Endodermal cell (in vitro differentiated cells): ENCODE data around the gene PAIP2B. TPM values are rescaled to one million over a fixed set of nuclear protein-coding genes. Genes with fewer than 3 reads are reported as not detected.

Experiments used
- DNase-seq: peaks from one replicate; pipeline ENCODE4 v3.0.0-alpha.2; 2017
- H3K27ac ChIP-seq: 2 replicates; pipeline ENCODE4 v1.5.1; 2013; ENCODE audit warnings: mild to moderate bottlenecking, low read depth, low read length, moderate library complexity
- H3K27me3 ChIP-seq: 2 replicates; pipeline ENCODE4 v1.6.1; 2013; ENCODE audit warnings: mild to moderate bottlenecking, low read length, moderate library complexity; ENCODE audit not compliant: insufficient read depth, control insufficient read depth, poor library complexity, severe bottlenecking
- H3K36me3 ChIP-seq: 2 replicates; pipeline ENCODE4 v1.7.0; 2013; ENCODE audit warnings: mild to moderate bottlenecking, low read length, moderate library complexity; ENCODE audit not compliant: control insufficient read depth, insufficient read depth
- H3K4me1 ChIP-seq: one replicate; pipeline ENCODE4 v1.7.0; 2013; ENCODE audit warnings: low read length; ENCODE audit not compliant: control insufficient read depth, insufficient read depth
- H3K4me3 ChIP-seq: 2 replicates; pipeline ENCODE4 v1.5.1; 2013; ENCODE audit warnings: mild to moderate bottlenecking, low read length, moderate library complexity
- H3K9ac ChIP-seq: 2 replicates; pipeline ENCODE4 v1.6.1; 2013; ENCODE audit warnings: mild to moderate bottlenecking, low read length, moderate library complexity; ENCODE audit not compliant: poor library complexity, severe bottlenecking; ENCODE audit errors: extremely low read depth
- H3K9me3 ChIP-seq: 2 replicates; pipeline ENCODE4 v1.6.1; 2013; ENCODE audit warnings: mild to moderate bottlenecking, low read length, moderate library complexity; ENCODE audit not compliant: control insufficient read depth
- H3K27ac Mint-ChIP-seq: 2 replicates; pipeline ENCODE4 v1.8.0; 2020; ENCODE audit warnings: mixed read lengths
- H3K27me3 Mint-ChIP-seq: 2 replicates; pipeline ENCODE4 v1.8.0; 2021; ENCODE audit warnings: mild to moderate bottlenecking, mixed read lengths; ENCODE audit not compliant: insufficient read depth
- H3K36me3 Mint-ChIP-seq: 2 replicates; pipeline ENCODE4 v1.8.0; 2020; ENCODE audit warnings: low read depth, mixed read lengths
- H3K4me1 Mint-ChIP-seq: 2 replicates; pipeline ENCODE4 v1.8.0; 2020; ENCODE audit warnings: mixed read lengths
- H3K4me3 Mint-ChIP-seq: 2 replicates; pipeline ENCODE4 v1.8.0; 2020; ENCODE audit warnings: mild to moderate bottlenecking, moderate library complexity, mixed read lengths
- H3K9me3 Mint-ChIP-seq: 2 replicates; pipeline ENCODE4 v1.8.0; 2020; ENCODE audit warnings: mild to moderate bottlenecking, mixed read lengths
- CTCF ChIP-seq: fragments of 200-600 bp; sonication (generic); conservative IDR thresholded peaks from 2 replicates; pipeline ENCODE4 v1.5.0; 2021; ENCODE audit warnings: antibody characterized with exemption, mild to moderate bottlenecking
- WGBS, 2 experiments: methylation state at CpG; one replicate each; pipeline versions ENCODE4 v1.1.5 to v1.1.7; 2013; ENCODE audit warnings: missing lambda C conversion rate in 2 of 2, mixed read lengths in 1 of 2; ENCODE audit not compliant: insufficient coverage in 1 of 2, insufficient read length in 1 of 2; 5-methylcytosine and 5-hydroxymethylcytosine counted together
- total RNA-seq, 2 donors: library from RNA; stranded (reverse); fragmentation: NEBNext Ultra II Directional in 1 of 2; extraction: Animal tissue kit (Norgen Biotek cat#: 25700) in 1 of 2; gene quantifications; 2 replicates in 1 of 2; 3 replicates in 1 of 2; pipeline ENCODE4 v1.2.1, GENCODE V29; 2021

PAIP2B gene
- total RNA-seq, 2 donors from 2014 or later = 21.2 to 29.6 TPM

GRCh38 chr2:71212336-71212735 is 14.6 kb downstream of the PAIP2B start:
- Mint-ChIP-seq H3K27ac (no peak overlapping the region), H3K27me3 (no peaks in the 10 kb centered on the region), H3K36me3 (no peaks in the 10 kb centered on the region), H3K4me1 (no peaks in the 10 kb centered on the region), H3K4me3 (no peak overlapping the region), H3K9me3 (no peaks in the 10 kb centered on the region)
- 92% methylated on average over 2 of the region's 2 CpGs; no CpG with 5 or more reads in 1 of the 2 experiments for WGBS, 2 experiments
- H3K9ac ChIP-seq = no peak overlapping the region
- H3K4me3 ChIP-seq = no peak overlapping the region
- H3K36me3 ChIP-seq = no peaks in the 10 kb centered on the region
- no peak overlapping the region for H3K27ac ChIP-seq
- H3K4me1 ChIP-seq = no peaks in the 10 kb centered on the region
- no peak for DNase-seq
- TF ChIP-seq CTCF = no peak
- no peaks in the 10 kb centered on the region for H3K9me3 ChIP-seq
- peaks cover 10% of the 10 kb centered on the region for H3K27me3 ChIP-seq

- no peaks in the 10 kb centered on the region for H3K4me1 ChIP-seq
- Mint-ChIP-seq H3K27ac (no peak overlapping the region), H3K9me3 (no peaks in the 10 kb centered on the region), H3K4me1 (no peaks in the 10 kb centered on the region), H3K27me3 (no peaks in the 10 kb centered on the region), H3K36me3 (no peaks in the 10 kb centered on the region), H3K4me3 (no peak overlapping the region)
- WGBS, 2 experiments = 93 to 100% methylated on average over 1 to 3 of the region's 3 CpGs
- no peak overlapping the region for H3K9ac ChIP-seq
- H3K27me3 ChIP-seq = peaks cover 8% of the 10 kb centered on the region
- H3K9me3 ChIP-seq = no peaks in the 10 kb centered on the region
- no peak overlapping the region for H3K27ac ChIP-seq
- no peak for DNase-seq
- no peak overlapping the region for H3K4me3 ChIP-seq
- TF ChIP-seq CTCF = no peak
- no peaks in the 10 kb centered on the region for H3K36me3 ChIP-seq
These were observed 16.6 kb downstream of the PAIP2B start for GRCh38 chr2:71210292-71210691.

- Histone ChIP-seq H3K4me1 (no peaks in the 10 kb centered on the region), H3K9me3 (no peaks in the 10 kb centered on the region), H3K27ac (no peak overlapping the region), H3K36me3 (no peaks in the 10 kb centered on the region), H3K4me3 (no peak overlapping the region), H3K9ac (no peak overlapping the region), H3K27me3 (no peaks in the 10 kb centered on the region)
- no peak for DNase-seq
- Mint-ChIP-seq H3K4me3 (no peak overlapping the region), H3K36me3 (no peaks in the 10 kb centered on the region), H3K27me3 (no peaks in the 10 kb centered on the region), H3K9me3 (no peaks in the 10 kb centered on the region), H3K27ac (no peak overlapping the region), H3K4me1 (peaks cover 2% of the 10 kb centered on the region)
- TF ChIP-seq CTCF = no peak
- WGBS, 2 experiments = 48 to 50% methylated on average over 2 of the region's 2 CpGs
These were observed 18.1 kb downstream of the PAIP2B start for GRCh38 chr2:71208756-71209155.
